Mucosa of descending colon (tissue), 3 donors: ENCODE data around the gene POLA2. TPM values are rescaled to one million over a fixed set of nuclear protein-coding genes. Genes with fewer than 3 reads are reported as not detected.

Experiments used
- ATAC-seq: fragments of 200-7000 bp; cut with Tn5 transposase; one replicate; pipeline ENCODE4 v1.9.1; 2020; ENCODE audit warnings: mild to moderate bottlenecking, moderate library complexity
- DNase-seq, 3 donors: peaks; one replicate each; pipeline ENCODE4 v3.0.0-alpha.2; 2020
- H3K36me3 ChIP-seq: fragments of 200-600 bp; one replicate; pipeline ENCODE4 v1.8.0; 2021; ENCODE audit warnings: low read depth, mild to moderate bottlenecking
- H3K4me1 ChIP-seq: fragments of 200-600 bp; one replicate; pipeline ENCODE4 v1.8.0; 2021; ENCODE audit warnings: low read depth, mild to moderate bottlenecking
- H3K4me3 ChIP-seq: fragments of 200-600 bp; one replicate; pipeline ENCODE4 v1.8.0; 2021; ENCODE audit warnings: mild to moderate bottlenecking
- H3K9me3 ChIP-seq: fragments of 200-600 bp; one replicate; pipeline ENCODE4 v1.8.0; 2021; ENCODE audit warnings: mild to moderate bottlenecking
- CTCF ChIP-seq: fragments of 200-600 bp; IDR thresholded peaks from one replicate; pipeline ENCODE4 v1.8.0; 2022; ENCODE audit warnings: antibody characterized with exemption, mild to moderate bottlenecking
- intact Hi-C, 2 donors: fragments of 100-400 bp; cut with DNase I in 1 of 2; cut with micrococcal nuclease in 1 of 2; formaldehyde crosslinking; loops; one replicate each; pipeline versions ENCODE4 v1.11.0 to v1.11.1; 2022; cut with DNase I, micrococcal nuclease
- total RNA-seq, 3 donors: library from RNA; stranded (reverse); fragmentation: NEBNext Ultra II Directional in 2 of 3; extraction: Animal tissue kit (Norgen Biotek cat#: 25700) in 2 of 3; gene quantifications; one replicate each; pipeline versions ENCODE4 v1.2.1 to v1.2.4, GENCODE V29; 2021 to 2023
- donor health status: DM: no; HTN: no; CAD: no; lungs with moderate emphysema.
- donor health status: DM: no; HTN: no; CAD: no.
- donor health status: DM: no; HTN: yes; CAD: no.

POLA2 gene
- total RNA-seq, 3 donors from 2014 or later: 8.9 to 14.4 (median 11.4) TPM

- H3K36me3 ChIP-seq: no peaks in the 10 kb centered on the region
- intact Hi-C loops: no loop called here
- H3K9me3 ChIP-seq: no peaks in the 10 kb centered on the region
- ATAC-seq (no peak), DNase-seq (no peak)
- peaks cover 3% of the 10 kb centered on the region for H3K4me1 ChIP-seq
- no peak for TF ChIP-seq CTCF
- no peak overlapping the region for H3K4me3 ChIP-seq
Observed at GRCh38 chr11:65297026-65297672, 35.4 kb downstream of the POLA2 start.

- no peaks in the 10 kb centered on the region for H3K36me3 ChIP-seq
- peak; percentile 50 to 81 (median 66) for DNase-seq
- H3K9me3 ChIP-seq: no peaks in the 10 kb centered on the region
- no peak for TF ChIP-seq CTCF
- no peaks in the 10 kb centered on the region for H3K4me1 ChIP-seq
- peak; percentile 48 for ATAC-seq
- intact Hi-C loops: no loop called here
- H3K4me3 ChIP-seq: no peak overlapping the region
Observed at GRCh38 chr11:65298131-65298535, 36.4 kb downstream of the POLA2 start.

- intact Hi-C loops: no loop called here
- DNase-seq: peak in 2 of 3 donors; percentile 40 to 48
Observed at GRCh38 chr11:65298655-65299179, 37.0 kb downstream of the POLA2 start.

GRCh38 chr11:65300621-65301275 is 39.0 kb downstream of the POLA2 start:
- no peak for ATAC-seq
- Histone ChIP-seq H3K36me3 (no peaks in the 10 kb centered on the region), H3K4me1 (peaks cover 8% of the 10 kb centered on the region), H3K4me3 (no peak overlapping the region), H3K9me3 (no peaks in the 10 kb centered on the region)
- intact Hi-C loops: no loop called here
- no peak for TF ChIP-seq CTCF
- DNase-seq: no peak

More at GRCh38 chr11:65298655-65299179, 37.0 kb downstream of the POLA2 start:
- TF ChIP-seq CTCF: no peak
- no peaks in the 10 kb centered on the region for H3K9me3 ChIP-seq
- H3K4me1 ChIP-seq: no peaks in the 10 kb centered on the region
- no peaks in the 10 kb centered on the region for H3K36me3 ChIP-seq
- ATAC-seq: peak; percentile 37
- H3K4me3 ChIP-seq: no peak overlapping the region

GRCh38 chr11:65301491-65302329 is 39.9 kb downstream of the POLA2 start:
- Histone ChIP-seq H3K4me3 (no peak overlapping the region), H3K9me3 (no peaks in the 10 kb centered on the region), H3K4me1 (peaks cover 8% of the 10 kb centered on the region), H3K36me3 (no peaks in the 10 kb centered on the region)
- intact Hi-C loops: no loop called here
- no peak for TF ChIP-seq CTCF
- ATAC-seq: peak; percentile 40
- peak in 1 of 3 donors; percentile 56 for DNase-seq
